Measurements from ENCODE around the gene VAMP2. TPM values are rescaled to one million over a fixed set of nuclear protein-coding genes. Genes with fewer than 3 reads are reported as not detected.

VAMP2 gene
- 10 to 100 TPM; 10.9 to 37.0 (median 25.7) TPM for total RNA-seq

GRCh38 chr17:8162233-8162996, at the start of gene VAMP2:
VAMP2 (minus strand) TSS chr17:8162948; CDS start chr17:8162879, 69 bp downstream.
- Histone ChIP-seq H3K4me1 (peaks cover 38 to 49% of the 10 kb centered on the region in 2 donors), H3K4me3 (peak within 1 kb of the TSS; percentile 74 to 92 (median 78)), H3K36me3 (peaks cover 0 to 19% of the 10 kb centered on the region in 2 donors), H3K9me3 (no peaks in the 10 kb centered on the region), H3K27me3 (no peaks in the 10 kb centered on the region), H3K27ac (peak within 1 kb of the TSS; percentile 98 to 100 (median 99))
- peak; percentile 90 to 91 for TF ChIP-seq POLR2A (IDR thresholded peaks at IDR 0.05)
- TF ChIP-seq, protein P1, sequence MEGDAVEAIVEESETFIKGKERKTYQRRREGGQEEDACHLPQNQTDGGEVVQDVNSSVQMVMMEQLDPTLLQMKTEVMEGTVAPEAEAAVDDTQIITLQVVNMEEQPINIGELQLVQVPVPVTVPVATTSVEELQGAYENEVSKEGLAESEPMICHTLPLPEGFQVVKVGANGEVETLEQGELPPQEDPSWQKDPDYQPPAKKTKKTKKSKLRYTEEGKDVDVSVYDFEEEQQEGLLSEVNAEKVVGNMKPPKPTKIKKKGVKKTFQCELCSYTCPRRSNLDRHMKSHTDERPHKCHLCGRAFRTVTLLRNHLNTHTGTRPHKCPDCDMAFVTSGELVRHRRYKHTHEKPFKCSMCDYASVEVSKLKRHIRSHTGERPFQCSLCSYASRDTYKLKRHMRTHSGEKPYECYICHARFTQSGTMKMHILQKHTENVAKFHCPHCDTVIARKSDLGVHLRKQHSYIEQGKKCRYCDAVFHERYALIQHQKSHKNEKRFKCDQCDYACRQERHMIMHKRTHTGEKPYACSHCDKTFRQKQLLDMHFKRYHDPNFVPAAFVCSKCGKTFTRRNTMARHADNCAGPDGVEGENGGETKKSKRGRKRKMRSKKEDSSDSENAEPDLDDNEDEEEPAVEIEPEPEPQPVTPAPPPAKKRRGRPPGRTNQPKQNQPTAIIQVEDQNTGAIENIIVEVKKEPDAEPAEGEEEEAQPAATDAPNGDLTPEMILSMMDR (IDR thresholded peaks at IDR 0.05 in 4 of 5, conservative IDR thresholded peaks at IDR 0.05 in 1 of 5) = peak in 3 of 5 experiments; percentile 25 to 50 (median 35)
- ATAC-seq (peak; percentile 50 to 55), DNase-seq (peak in 1 of 2 donors; percentile 79)
- in situ Hi-C loops (cut with MboI; ENCODE audit: low sequenced_read_pairs in 4 of 4) (no loop called here), intact Hi-C loops (cut with DNase I; ENCODE audit: low total_unique reads) (loop anchor here (2.0 kb wide), 1 partner anchor 60 kb away; no protein-coding TSS in a partner anchor)

GRCh38 chr17:8210761-8211458, 48.2 kb upstream of the VAMP2 start:
- Histone ChIP-seq H3K36me3 (no peaks in the 10 kb centered on the region), H3K4me3 (peak overlapping the region; percentile 61 to 75 (median 68)), H3K9me3 (no peaks in the 10 kb centered on the region), H3K27me3 (no peaks in the 10 kb centered on the region), H3K4me1 (peaks cover 6 to 14% of the 10 kb centered on the region in 2 donors), H3K27ac (peak overlapping the region; percentile 53 to 75 (median 74))
- in situ Hi-C loops (cut with MboI; ENCODE audit: low sequenced_read_pairs in 4 of 4) (no loop called here), intact Hi-C loops (cut with DNase I; ENCODE audit: low total_unique reads) (no loop called here)
- no peak for ATAC-seq
- TF ChIP-seq POLR2A (IDR thresholded peaks at IDR 0.05) = no peak
- TF ChIP-seq, protein P1 (IDR thresholded peaks at IDR 0.05 in 4 of 5, conservative IDR thresholded peaks at IDR 0.05 in 1 of 5) = no peak
- no peak for DNase-seq

- Histone ChIP-seq H3K4me3 (peak within 1 kb of the TSS; percentile 61 to 75 (median 68)), H3K27ac (peak within 1 kb of the TSS; percentile 53 to 75 (median 74)), H3K27me3 (no peaks in the 10 kb centered on the region), H3K36me3 (no peaks in the 10 kb centered on the region), H3K4me1 (peaks cover 6 to 14% of the 10 kb centered on the region in 2 donors), H3K9me3 (no peaks in the 10 kb centered on the region)
- ATAC-seq = peak; percentile 100
- peak; percentile 93 for DNase-seq
- intact Hi-C loops (cut with DNase I; ENCODE audit: low total_unique reads) (no loop called here), in situ Hi-C loops (cut with MboI; ENCODE audit: low sequenced_read_pairs in 4 of 4) (no loop called here)
- no peak for TF ChIP-seq POLR2A (IDR thresholded peaks at IDR 0.05)
- TF ChIP-seq, protein P1 (IDR thresholded peaks at IDR 0.05 in 4 of 5, conservative IDR thresholded peaks at IDR 0.05 in 1 of 5) = no peak
Observed at GRCh38 chr17:8209907-8210760, 47.4 kb upstream of the VAMP2 start, which contains the start of gene AURKB. AURKB (minus strand) TSS chr17:8210575; CDS start chr17:8210224, 351 bp downstream.

DNA sequence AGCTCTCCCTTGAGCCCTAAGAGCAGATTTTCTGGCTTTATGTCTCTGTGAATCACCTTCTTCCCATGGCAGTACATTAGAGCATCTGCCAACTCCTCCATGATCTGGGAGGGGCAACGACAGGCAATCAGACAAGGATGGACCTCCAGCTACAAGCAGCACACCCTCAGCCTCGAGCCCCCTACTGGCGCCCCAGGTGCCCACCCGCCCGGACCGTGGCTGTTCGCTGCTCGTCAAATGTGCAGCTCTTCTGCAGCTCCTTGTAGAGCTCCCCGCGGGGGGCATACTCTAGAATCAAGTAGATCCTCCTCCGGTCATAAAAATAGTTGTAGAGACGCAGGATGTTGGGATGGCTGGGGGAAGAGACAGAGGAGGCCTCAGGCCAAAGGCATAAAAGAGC, 43.8 kb upstream of the VAMP2 start:
- no peaks in the 10 kb centered on the region for H3K27me3 ChIP-seq
- no peak overlapping the region for H3K4me3 ChIP-seq
- DNase-seq (no peak), ATAC-seq (no peak)
- intact Hi-C loops (cut with DNase I; ENCODE audit: low total_unique reads) (no loop called here), in situ Hi-C loops (cut with MboI; ENCODE audit: low sequenced_read_pairs in 4 of 4) (no loop called here)
- H3K36me3 ChIP-seq = no peaks in the 10 kb centered on the region
- H3K27ac ChIP-seq = no peak overlapping the region
- TF ChIP-seq, protein P1 (IDR thresholded peaks at IDR 0.05 in 4 of 5, conservative IDR thresholded peaks at IDR 0.05 in 1 of 5) = no peak
- TF ChIP-seq POLR2A (IDR thresholded peaks at IDR 0.05) = no peak
- H3K4me1 ChIP-seq = peaks cover 6 to 14% of the 10 kb centered on the region in 2 donors
- H3K9me3 ChIP-seq = no peaks in the 10 kb centered on the region
